Measurements from ENCODE around the gene CCNG1.
A peak's percentile ranks its signal among the peaks of the same experiment; 100 is the strongest.
"Not testable (repeated sequence)": the region's sequence is repeated elsewhere in the genome, so short reads cannot be mapped to it uniquely, and the experiment has no call there.

Gene CCNG1

DNA sequence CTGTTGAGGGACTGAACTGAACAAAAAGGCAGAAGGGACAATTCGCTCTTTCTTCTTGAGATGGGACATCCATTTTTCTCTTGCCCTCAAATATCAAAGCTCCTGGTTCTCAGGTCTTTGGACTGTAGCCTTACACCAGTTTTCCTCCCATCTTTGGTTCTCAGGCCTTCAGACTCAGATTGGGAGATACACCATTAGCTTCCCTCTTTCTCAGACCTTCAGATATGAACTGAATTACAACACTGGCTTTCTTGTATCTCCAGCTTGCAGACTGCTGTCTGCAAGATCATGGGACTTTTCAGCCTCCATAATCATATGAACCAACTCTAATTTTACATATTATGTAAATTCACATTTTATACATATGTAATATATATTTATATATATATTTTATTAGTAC, 12.6 kb upstream of the CCNG1 start:
- DNase-seq (ENCODE audit: insufficient read length, low spot score) (no peak), FAIRE-seq (no peak)
- TF ChIP-seq POLR2A (IDR thresholded peaks at IDR 0.05; ENCODE audit: low read depth, low read length), result no peak

DNA sequence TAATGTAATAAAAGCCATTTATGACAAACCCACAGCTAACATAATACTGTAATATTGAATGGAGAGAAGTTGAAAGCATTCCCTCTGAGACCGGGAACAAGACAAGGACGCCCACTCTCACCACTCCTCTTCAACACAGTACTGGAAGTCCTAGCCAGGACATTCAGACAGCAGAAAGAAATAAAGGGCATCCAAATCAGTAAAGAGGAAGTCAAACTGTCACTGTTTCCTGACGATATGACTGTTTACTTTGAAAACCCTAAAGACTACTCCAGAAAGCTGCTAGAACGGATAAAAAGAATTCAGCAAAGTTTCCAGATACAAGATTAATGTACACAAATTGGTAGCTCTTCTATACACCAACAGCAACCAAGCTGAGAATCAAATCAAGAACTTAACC, 11.3 kb upstream of the CCNG1 start:
- DNase-seq (ENCODE audit: insufficient read length, low spot score); FAIRE-seq: not testable (repeated sequence)

DNA sequence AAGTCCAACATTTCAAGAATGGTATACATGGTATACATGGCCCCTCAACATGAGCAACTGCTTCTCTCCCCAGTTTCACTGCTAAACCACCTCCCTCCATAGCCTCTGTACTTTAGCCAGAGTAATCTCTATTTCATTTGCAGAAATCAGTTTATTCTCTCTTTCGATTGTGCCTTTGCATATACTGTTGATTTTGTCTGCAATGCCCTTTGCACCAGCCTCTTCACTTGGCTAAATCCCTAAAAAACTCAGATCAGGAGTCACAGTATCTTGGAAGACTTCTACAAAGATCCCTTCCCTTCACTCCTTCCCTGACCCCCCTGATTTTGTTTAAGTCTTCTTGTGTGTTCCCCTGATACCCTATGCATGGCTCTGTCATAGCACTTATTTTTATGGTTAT, 4.9 kb upstream of the CCNG1 start:
- TF ChIP-seq POLR2A (IDR thresholded peaks at IDR 0.05; ENCODE audit: low read depth, low read length), result no peak
- FAIRE-seq, result no peak
- no peak for DNase-seq (ENCODE audit: insufficient read length, low spot score)

DNA sequence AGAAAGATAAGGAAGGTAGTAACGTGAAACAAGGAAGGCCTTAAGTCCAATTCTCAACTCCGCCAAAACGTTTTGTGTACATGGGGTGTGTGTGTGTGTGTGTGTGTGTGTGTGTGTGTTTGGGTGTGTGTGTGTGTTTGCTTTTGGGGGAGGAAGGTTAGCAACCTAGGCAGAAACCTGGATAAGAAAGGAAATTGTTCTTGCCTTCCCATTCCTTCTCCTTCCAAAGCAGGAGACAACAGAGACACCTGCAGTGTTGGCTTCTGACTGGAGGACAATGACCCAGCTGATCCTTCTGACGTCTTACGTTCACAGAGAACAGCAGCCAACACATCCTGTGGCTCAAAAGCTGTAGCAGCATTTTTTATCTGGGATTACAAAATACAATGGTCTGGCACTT, 4.1 kb upstream of the CCNG1 start:
- FAIRE-seq (no peak), DNase-seq (ENCODE audit: insufficient read length, low spot score) (no peak)
- no peak for TF ChIP-seq POLR2A (IDR thresholded peaks at IDR 0.05; ENCODE audit: low read depth, low read length)

DNA sequence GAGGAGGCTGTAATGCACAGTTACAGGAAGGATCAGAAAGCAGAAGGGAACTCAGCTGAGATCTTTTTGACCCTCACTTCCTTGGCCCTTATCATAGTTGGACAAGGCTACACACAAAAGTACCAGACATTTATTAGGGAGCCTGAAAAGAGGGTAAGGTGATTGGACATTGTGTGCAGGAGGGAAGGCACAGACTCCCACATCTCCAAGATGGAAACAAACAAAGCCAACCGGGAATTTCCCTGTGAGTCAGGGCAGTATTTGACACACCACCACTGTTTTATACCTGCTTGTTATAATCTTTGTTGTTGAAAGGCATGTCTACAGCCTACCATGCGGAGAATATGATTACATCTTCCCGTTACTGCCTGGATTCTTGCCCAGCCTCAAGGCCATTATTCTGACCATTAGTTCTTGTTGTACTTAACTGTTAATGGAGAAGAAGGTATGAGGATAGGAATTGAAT, 3.0 kb upstream of the CCNG1 start:
- TF ChIP-seq POLR2A (IDR thresholded peaks at IDR 0.05; ENCODE audit: low read depth, low read length), result no peak
- DNase-seq (ENCODE audit: insufficient read length, low spot score) (no peak), FAIRE-seq (peak; percentile 88)

DNA sequence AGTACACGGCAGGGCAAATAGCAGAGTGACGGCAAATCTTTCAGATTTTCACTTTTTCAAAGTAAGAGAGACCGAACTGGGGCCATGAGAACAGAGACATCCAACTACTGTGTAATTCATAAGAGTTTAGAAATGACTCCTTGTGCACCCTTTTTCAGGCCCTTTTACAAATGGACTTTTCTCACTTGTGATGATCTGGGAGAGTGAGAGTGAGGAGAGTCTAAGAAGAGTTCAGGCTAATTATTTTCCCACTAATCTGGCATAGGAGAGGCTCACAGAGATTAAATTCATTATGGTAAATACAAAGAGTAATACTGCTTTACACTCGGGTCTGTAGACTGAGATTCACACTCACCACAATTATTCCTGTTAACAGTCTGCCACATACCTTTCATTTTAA, 880 bp upstream of the CCNG1 start:
- DNase-seq (ENCODE audit: insufficient read length, low spot score) (no peak), FAIRE-seq (no peak)
- TF ChIP-seq POLR2A (IDR thresholded peaks at IDR 0.05; ENCODE audit: low read depth, low read length), result no peak

DNA sequence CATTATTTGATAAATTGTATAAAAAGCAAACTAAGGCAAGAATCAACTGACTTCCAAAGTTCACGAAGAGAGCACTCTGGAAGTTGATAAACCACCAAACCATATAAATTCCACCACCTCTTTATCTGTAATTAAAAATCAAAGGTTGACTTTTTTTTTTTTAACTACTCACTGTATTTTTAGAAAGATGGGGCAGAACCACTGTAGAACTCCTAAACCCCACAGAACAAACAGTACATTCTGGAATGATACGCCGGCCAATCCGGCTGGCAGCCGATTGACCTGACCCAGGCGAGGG, 435 bp upstream of the CCNG1 start:
- FAIRE-seq, result no peak
- TF ChIP-seq POLR2A (IDR thresholded peaks at IDR 0.05; ENCODE audit: low read depth, low read length), result no peak
- DNase-seq (ENCODE audit: insufficient read length, low spot score), result no peak

DNA sequence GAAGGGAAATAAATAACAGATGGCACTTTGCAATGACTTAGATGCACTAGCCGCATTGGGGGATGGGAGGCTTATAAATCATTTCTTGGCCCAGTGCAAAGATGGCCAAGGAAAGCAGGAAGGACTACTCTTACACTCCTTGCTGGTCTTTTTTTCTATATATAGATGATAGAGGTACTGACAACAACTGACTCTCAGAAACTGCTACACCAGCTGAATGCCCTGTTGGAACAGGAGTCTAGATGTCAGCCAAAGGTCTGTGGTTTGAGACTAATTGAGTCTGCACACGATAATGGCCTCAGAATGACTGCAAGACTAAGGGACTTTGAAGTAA, 1.7 kb downstream of the CCNG1 start:
- DNase-seq (ENCODE audit: insufficient read length, low spot score) (no peak), FAIRE-seq (peak; percentile 43)
- TF ChIP-seq POLR2A (IDR thresholded peaks at IDR 0.05; ENCODE audit: low read depth, low read length), result no peak

DNA sequence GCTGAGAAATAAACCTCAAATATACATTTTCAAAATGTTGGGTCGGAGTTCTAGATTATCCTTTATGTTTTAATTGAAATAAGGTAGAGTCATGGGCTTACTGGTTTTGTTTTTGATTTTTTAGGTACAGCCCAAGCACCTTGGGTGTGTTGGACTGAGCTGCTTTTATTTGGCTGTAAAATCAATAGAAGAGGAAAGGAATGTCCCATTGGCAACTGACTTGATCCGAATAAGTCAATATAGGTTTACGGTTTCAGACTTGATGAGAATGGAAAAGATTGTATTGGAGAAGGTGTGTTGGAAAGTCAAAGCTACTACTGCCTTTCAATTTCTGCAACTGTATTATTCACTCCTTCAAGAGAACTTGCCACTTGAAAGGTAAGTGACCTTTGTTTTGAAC, 3.6 kb downstream of the CCNG1 start:
- DNase-seq (ENCODE audit: insufficient read length, low spot score) (no peak), FAIRE-seq (no peak)
- no peak for TF ChIP-seq POLR2A (IDR thresholded peaks at IDR 0.05; ENCODE audit: low read depth, low read length)

DNA sequence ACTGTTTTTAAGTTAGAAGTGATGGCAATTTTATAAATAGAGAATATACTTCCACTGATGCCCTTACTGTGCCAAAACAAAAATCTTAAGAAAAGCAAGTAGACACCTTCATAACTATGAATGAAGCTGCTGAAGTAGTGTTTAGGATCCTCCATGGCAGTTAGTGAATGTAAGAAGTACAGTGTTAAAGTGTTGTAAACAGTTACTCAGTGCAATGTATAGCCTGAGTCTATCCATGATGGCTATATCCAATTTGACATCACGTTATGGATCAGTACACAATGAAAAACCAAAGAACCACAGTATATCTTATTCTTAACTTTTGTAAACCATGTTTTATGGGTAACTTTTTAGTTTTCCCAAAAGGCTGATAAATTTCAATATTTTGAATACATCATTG, 7.1 kb downstream of the CCNG1 start:
- FAIRE-seq, result peak; percentile 52
- DNase-seq (ENCODE audit: insufficient read length, low spot score), result no peak
- no peak for TF ChIP-seq POLR2A (IDR thresholded peaks at IDR 0.05; ENCODE audit: low read depth, low read length)

DNA sequence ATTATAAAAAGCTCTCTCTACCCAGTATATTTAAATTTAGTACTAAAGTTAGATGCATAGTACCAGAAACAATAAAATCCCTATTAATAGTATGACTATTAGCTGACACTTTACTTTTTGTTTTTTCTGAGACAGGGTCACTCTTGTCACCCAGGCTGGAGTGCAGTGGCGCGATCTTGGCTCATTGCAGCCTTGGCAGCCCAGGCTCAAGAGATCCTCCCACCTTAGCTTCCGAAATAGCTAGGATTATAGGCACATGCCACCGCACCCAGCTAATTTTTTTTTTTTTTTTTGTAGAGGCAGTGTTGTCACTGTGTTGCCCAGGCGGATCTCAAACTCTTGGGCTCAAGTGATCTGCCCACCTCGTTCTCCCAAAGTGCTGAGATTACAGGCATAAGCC, 8.0 kb downstream of the CCNG1 start:
- no peak for TF ChIP-seq POLR2A (IDR thresholded peaks at IDR 0.05; ENCODE audit: low read depth, low read length)
- FAIRE-seq (no peak), DNase-seq (ENCODE audit: insufficient read length, low spot score) (no peak)

DNA sequence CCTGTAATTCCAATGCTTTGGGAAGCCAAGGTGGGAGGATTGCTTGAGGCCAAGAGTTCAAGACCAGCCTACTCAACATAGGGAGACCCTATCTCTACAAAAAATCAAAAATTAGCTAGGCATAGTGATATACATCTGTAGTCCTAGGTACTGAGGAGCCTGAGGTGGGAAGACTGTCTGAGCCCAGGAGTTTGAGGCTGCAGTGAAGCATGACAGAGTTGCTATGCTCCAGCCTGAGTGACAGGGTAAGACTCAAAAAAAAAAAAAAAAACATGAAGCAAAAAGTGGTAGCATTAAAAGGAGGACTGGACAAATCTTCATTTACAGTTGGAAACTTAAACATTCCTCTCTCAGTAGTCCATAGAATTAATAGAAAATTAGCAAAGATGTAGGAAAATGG, 9.8 kb downstream of the CCNG1 start:
- DNase-seq (ENCODE audit: insufficient read length, low spot score) (no peak), FAIRE-seq (no peak)
- no peak for TF ChIP-seq POLR2A (IDR thresholded peaks at IDR 0.05; ENCODE audit: low read depth, low read length)

DNA sequence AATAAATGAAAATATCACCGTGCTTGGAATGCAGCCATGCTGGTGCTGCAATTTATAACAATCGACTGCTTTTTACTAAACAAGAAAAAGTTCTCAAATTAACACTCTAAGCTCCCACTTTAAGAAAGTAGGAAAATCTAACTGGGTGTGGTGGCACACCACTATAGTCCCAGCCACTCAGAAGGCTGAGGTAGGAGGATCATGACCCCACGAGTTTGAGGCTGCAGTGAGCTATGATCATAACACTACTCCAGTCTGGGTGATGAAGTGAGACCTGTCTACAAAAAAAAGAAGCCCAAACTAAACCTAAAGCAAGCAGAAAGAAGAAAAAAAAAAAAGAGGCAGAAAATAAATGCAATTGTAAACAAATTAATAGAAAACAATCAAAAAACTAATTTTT, 10.5 kb downstream of the CCNG1 start:
- FAIRE-seq (no peak), DNase-seq (ENCODE audit: insufficient read length, low spot score) (no peak)

DNA sequence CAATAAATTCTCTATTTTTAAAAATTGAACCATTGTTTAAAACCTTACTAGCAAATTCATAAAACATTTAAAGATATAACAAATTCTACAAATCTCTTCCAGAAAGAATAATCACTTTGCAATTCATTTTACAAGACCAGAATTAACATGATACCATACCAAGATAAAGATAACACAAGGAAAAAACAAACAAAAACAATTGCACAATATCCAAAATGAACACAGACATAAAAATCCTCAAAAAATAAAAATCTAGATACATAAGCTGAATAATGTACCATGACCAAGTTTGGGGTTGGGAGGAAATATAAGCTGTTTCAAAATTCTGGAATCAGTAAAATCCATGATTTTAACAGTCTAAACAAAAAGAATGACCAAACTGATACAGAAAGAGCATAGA, 11.1 kb downstream of the CCNG1 start:
- DNase-seq (ENCODE audit: insufficient read length, low spot score) (no peak), FAIRE-seq (no peak)
- no peak for TF ChIP-seq POLR2A (IDR thresholded peaks at IDR 0.05; ENCODE audit: low read depth, low read length)

More for the DNA sequence above, 10.5 kb downstream of the CCNG1 start:
- TF ChIP-seq POLR2A (IDR thresholded peaks at IDR 0.05; ENCODE audit: low read depth, low read length), result no peak

DNA sequence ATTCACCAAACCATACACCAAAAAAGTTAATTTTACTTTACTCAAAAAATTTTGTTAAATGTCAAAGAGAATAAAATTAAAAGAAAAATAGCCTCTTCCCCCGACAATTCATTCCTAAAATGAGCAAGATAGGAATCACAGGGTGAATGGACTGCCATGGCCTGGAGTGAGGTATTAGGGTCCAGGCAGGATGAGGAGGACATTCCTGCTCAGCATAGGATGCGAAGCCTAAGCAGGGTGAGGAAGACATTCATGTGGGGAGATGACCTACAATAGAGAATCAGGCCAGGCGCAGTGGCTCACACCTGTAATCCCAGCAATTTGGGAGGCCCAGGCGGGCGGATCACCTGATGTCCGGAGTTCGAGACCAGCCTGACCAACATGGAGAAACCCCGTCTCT, 14.1 kb downstream of the CCNG1 start:
- no peak for DNase-seq (ENCODE audit: insufficient read length, low spot score)
- no peak for TF ChIP-seq POLR2A (IDR thresholded peaks at IDR 0.05; ENCODE audit: low read depth, low read length)
- FAIRE-seq, result no peak

DNA sequence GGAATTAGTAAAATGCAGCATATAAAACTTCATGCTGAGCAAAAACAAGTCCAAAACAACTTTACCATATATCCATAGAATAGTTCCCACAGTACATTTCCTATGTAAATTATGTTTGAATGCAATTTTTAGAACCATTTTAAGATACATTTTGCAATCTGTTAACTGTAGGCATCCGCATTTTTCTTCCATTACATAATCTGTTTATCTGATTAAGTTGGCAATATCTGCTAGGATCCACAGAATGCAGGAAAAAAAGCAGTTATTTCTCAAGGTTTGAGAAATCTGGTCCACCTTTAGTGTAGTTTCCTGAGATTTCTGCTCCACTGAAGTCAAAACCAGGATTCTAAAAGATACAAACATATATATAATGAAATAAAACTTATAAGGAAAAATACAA, 16.3 kb downstream of the CCNG1 start:
- no peak for FAIRE-seq
- DNase-seq (ENCODE audit: insufficient read length, low spot score), result no peak

DNA sequence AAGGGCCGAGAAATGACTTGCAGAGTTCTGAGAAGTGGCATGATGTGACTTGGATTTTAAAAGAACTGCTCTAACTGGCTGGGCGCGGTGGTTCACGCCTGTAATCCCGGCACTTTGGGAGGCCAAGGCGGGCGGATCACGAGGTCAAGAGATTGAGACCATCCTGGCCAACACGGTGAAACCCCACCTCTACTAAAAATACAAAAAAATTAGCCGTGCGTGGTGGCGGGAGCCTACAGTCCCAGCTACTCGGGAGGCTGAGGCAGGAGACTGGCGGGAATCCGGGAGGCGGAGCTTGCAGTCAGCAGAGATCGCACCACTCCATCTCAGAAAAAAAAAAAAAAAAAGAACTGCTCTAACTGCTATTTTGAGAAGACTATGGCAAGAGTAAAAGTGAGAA, 18.0 kb downstream of the CCNG1 start:
- not testable (repeated sequence) for FAIRE-seq

More for the DNA sequence above, 16.3 kb downstream of the CCNG1 start:
- TF ChIP-seq POLR2A (IDR thresholded peaks at IDR 0.05; ENCODE audit: low read depth, low read length), result no peak

More for the DNA sequence above, 18.0 kb downstream of the CCNG1 start:
- DNase-seq (ENCODE audit: insufficient read length, low spot score), result not testable (repeated sequence)
